ENCODE results near the gene ARHGAP9. TPM values are rescaled to one million over a fixed set of nuclear protein-coding genes. Genes with fewer than 3 reads are reported as not detected.
A peak's percentile ranks its signal among the peaks of the same experiment; 100 is the strongest.

Gene ARHGAP9
- total RNA-seq, 1 experiment from 2014 or later, result 0.92 TPM

GRCh38 chr12:57524814-57525614 lies 45.3 kb upstream of the ARHGAP9 start:
- POLR2A ChIA-PET, result no interaction called here
- intact Hi-C loops (cut with micrococcal nuclease; ENCODE audit: unreplicated experiment) (no loop called here), in situ Hi-C loops (cut with HindIII; ENCODE audit: low pct_unique_long_range_greater_than_20kb, low sequenced_read_pairs) (no loop called here)
- no peak for TF ChIP-seq SIN3A (IDR thresholded peaks at IDR 0.05; ENCODE audit: borderline replicate concordance, insufficient read depth, low read depth, low read length)
- TF ChIP-seq, protein P1, sequence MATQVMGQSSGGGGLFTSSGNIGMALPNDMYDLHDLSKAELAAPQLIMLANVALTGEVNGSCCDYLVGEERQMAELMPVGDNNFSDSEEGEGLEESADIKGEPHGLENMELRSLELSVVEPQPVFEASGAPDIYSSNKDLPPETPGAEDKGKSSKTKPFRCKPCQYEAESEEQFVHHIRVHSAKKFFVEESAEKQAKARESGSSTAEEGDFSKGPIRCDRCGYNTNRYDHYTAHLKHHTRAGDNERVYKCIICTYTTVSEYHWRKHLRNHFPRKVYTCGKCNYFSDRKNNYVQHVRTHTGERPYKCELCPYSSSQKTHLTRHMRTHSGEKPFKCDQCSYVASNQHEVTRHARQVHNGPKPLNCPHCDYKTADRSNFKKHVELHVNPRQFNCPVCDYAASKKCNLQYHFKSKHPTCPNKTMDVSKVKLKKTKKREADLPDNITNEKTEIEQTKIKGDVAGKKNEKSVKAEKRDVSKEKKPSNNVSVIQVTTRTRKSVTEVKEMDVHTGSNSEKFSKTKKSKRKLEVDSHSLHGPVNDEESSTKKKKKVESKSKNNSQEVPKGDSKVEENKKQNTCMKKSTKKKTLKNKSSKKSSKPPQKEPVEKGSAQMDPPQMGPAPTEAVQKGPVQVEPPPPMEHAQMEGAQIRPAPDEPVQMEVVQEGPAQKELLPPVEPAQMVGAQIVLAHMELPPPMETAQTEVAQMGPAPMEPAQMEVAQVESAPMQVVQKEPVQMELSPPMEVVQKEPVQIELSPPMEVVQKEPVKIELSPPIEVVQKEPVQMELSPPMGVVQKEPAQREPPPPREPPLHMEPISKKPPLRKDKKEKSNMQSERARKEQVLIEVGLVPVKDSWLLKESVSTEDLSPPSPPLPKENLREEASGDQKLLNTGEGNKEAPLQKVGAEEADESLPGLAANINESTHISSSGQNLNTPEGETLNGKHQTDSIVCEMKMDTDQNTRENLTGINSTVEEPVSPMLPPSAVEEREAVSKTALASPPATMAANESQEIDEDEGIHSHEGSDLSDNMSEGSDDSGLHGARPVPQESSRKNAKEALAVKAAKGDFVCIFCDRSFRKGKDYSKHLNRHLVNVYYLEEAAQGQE (IDR thresholded peaks at IDR 0.05; ENCODE audit: insufficient read depth in 1 of 2, low read depth in 2 of 2, low read length in 1 of 2), result no peak
- no peak for TF ChIP-seq POLR2AphosphoS5 (IDR thresholded peaks at IDR 0.05; ENCODE audit: low read depth, low read length)
- TF ChIP-seq, protein P2, sequence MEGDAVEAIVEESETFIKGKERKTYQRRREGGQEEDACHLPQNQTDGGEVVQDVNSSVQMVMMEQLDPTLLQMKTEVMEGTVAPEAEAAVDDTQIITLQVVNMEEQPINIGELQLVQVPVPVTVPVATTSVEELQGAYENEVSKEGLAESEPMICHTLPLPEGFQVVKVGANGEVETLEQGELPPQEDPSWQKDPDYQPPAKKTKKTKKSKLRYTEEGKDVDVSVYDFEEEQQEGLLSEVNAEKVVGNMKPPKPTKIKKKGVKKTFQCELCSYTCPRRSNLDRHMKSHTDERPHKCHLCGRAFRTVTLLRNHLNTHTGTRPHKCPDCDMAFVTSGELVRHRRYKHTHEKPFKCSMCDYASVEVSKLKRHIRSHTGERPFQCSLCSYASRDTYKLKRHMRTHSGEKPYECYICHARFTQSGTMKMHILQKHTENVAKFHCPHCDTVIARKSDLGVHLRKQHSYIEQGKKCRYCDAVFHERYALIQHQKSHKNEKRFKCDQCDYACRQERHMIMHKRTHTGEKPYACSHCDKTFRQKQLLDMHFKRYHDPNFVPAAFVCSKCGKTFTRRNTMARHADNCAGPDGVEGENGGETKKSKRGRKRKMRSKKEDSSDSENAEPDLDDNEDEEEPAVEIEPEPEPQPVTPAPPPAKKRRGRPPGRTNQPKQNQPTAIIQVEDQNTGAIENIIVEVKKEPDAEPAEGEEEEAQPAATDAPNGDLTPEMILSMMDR (IDR thresholded peaks at IDR 0.05), result no peak
- no peak for TF ChIP-seq TCF7L2 (IDR thresholded peaks at IDR 0.05; ENCODE audit: low read depth, low read length)
- Histone ChIP-seq H3K36me3 (ENCODE audit: control insufficient read depth, insufficient read depth, low read length) (peaks cover 5% of the 10 kb centered on the region; the same call in 1 of the 2 replicates), H3K27me3 (ENCODE audit: control insufficient read depth, insufficient read depth, low read length) (no peaks in the 10 kb centered on the region), H3K4me3 (ENCODE audit: low read depth in 2 of 2, low read length in 2 of 2) (peak overlapping the region; percentile 85 to 86), H3K4me1 (ENCODE audit: control insufficient read depth, insufficient read depth, low read length) (peaks cover 32% of the 10 kb centered on the region), H3K27ac (ENCODE audit: low read length) (peak overlapping the region; percentile 97), H3K9me3 (ENCODE audit: control insufficient read depth, insufficient read depth, low read depth, low read length) (no peaks in the 10 kb centered on the region)
- ATAC-seq (no peak), DNase-seq (ENCODE audit: low read depth, low spot score) (no peak)
- CTCF ChIA-PET, result interaction anchor here (0.9 kb wide), 1 partner anchor 67 kb away, joined by 3 read pairs; no protein-coding TSS in a partner anchor
- no TSS peak for BruUV-seq (replicated peaks)

DNA sequence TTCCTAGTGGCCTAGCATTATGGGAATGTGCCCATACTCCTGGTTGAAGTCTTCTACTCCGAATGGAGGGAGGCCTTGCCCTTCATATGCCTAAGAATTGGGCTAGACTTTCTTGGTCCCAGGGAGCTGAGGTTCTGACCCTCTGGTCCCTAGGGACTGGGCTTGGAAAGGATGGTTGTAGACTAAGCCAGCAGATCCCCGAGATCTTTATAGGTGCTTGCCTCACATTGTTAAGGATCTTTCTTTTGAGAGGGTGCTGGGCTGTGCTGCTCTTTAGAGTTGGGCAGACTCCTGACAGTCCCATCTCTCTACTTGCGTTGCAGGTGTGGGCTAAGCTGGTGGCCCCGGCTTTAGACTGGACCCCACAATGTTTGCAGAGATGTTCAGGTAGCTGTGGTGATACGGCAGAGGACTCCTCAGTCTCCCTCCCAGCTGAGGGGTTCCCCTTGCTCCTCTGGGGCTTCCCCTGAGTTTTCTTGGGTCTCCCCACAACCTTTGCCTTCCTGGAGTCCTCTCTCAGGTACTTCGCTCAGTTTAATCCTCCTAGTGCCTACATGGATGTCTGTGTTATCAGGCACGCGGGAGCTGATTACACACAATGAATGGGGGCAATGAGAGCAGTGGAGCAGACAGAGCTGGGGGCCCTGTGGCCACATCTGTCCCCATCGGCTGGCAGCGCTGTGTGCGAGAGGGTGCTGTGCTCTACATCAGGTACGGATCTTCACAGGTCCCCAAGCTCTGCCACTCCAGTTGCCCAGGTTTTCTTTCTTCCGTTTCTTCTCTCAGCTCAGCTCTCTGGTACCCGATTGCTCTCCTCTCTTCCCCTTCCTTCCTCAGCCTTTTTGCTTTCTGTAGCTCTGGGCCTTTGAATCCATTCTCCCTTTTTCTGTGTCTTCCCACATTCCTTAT lies 44.3 kb upstream of the ARHGAP9 start:
- Histone ChIP-seq H3K27me3 (ENCODE audit: control insufficient read depth, insufficient read depth, low read length) (no peaks in the 10 kb centered on the region), H3K36me3 (ENCODE audit: control insufficient read depth, insufficient read depth, low read length) (peaks cover 12% of the 10 kb centered on the region; the same call in 1 of the 2 replicates), H3K9me3 (ENCODE audit: control insufficient read depth, insufficient read depth, low read depth, low read length) (no peaks in the 10 kb centered on the region), H3K4me3 (ENCODE audit: low read depth in 2 of 2, low read length in 2 of 2) (peak overlapping the region; percentile 85 to 86), H3K4me1 (ENCODE audit: control insufficient read depth, insufficient read depth, low read length) (peaks cover 31% of the 10 kb centered on the region), H3K27ac (ENCODE audit: low read length) (peak overlapping the region; percentile 97)
- no peak for DNase-seq (ENCODE audit: low read depth, low spot score)
- TF ChIP-seq, protein P1 (IDR thresholded peaks at IDR 0.05; ENCODE audit: insufficient read depth in 1 of 2, low read depth in 2 of 2, low read length in 1 of 2), result no peak
- TF ChIP-seq, protein P2 (IDR thresholded peaks at IDR 0.05), result no peak
- no peak for TF ChIP-seq POLR2AphosphoS5 (IDR thresholded peaks at IDR 0.05; ENCODE audit: low read depth, low read length)
- no peak for TF ChIP-seq TCF7L2 (IDR thresholded peaks at IDR 0.05; ENCODE audit: low read depth, low read length)
- TF ChIP-seq SIN3A (IDR thresholded peaks at IDR 0.05; ENCODE audit: borderline replicate concordance, insufficient read depth, low read depth, low read length), result no peak
- in situ Hi-C loops (cut with HindIII; ENCODE audit: low pct_unique_long_range_greater_than_20kb, low sequenced_read_pairs), result no loop called here
- BruUV-seq (replicated peaks), result no TSS peak
- ATAC-seq, result no peak
- intact Hi-C loops (cut with micrococcal nuclease; ENCODE audit: unreplicated experiment), result no loop called here
- POLR2A ChIA-PET, result no interaction called here
- CTCF ChIA-PET, result interaction anchor here (0.9 kb wide), 1 partner anchor 68 kb away, joined by 3 read pairs; no protein-coding TSS in a partner anchor
